Panc1 (cell line): Measurements from ENCODE around the gene DRD5.

Source experiments
- POLR2AphosphoS5 ChIP-seq: IDR thresholded peaks from 2 replicates; pipeline ENCODE4 v1.6.1; 2012; ENCODE audit warnings: mild to moderate bottlenecking, low read depth, low read length, moderate library complexity
- SIN3A ChIP-seq: IDR thresholded peaks from 2 replicates; pipeline ENCODE4 v1.6.1; 2012; ENCODE audit warnings: low read depth, mild to moderate bottlenecking, low read length, moderate library complexity, borderline replicate concordance; ENCODE audit not compliant: insufficient read depth
- TF ChIP-seq, protein P1 (sequence below): fragments of 450-650 bp; IDR thresholded peaks from 2 replicates; pipeline ENCODE4 v1.5.1; 2017; ENCODE audit warnings: mild to moderate bottlenecking
- TF ChIP-seq, protein P2 (sequence below), 2 experiments: IDR thresholded peaks; 2 replicates each; pipeline ENCODE4 v1.6.1; 2011 to 2012; ENCODE audit warnings: low read depth in 2 of 2, control low read depth in 1 of 2, low read length in 1 of 2, mild to moderate bottlenecking in 1 of 2, moderate library complexity in 1 of 2; ENCODE audit not compliant: insufficient read depth in 1 of 2

DNA sequence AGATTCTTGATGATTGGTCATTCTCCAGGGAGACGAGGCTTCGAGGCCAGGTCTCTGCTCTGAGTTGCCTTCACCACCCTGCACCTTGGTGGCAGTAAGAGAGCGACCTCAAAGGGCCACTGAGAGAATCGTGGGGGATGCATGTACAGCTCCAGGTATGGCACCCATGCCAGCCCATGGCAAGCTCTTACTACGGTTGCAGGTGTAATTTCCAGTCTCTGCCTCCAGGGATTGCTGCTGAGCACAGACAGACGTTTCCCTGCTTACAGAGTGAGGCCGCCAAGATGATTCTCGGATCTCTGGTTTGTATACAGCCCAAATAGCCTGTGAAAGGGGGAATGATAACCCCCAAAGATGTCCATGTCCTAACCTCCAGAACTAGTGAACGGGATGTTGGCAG is 16.3 kb upstream of the DRD5 start:
- TF ChIP-seq, protein P1, sequence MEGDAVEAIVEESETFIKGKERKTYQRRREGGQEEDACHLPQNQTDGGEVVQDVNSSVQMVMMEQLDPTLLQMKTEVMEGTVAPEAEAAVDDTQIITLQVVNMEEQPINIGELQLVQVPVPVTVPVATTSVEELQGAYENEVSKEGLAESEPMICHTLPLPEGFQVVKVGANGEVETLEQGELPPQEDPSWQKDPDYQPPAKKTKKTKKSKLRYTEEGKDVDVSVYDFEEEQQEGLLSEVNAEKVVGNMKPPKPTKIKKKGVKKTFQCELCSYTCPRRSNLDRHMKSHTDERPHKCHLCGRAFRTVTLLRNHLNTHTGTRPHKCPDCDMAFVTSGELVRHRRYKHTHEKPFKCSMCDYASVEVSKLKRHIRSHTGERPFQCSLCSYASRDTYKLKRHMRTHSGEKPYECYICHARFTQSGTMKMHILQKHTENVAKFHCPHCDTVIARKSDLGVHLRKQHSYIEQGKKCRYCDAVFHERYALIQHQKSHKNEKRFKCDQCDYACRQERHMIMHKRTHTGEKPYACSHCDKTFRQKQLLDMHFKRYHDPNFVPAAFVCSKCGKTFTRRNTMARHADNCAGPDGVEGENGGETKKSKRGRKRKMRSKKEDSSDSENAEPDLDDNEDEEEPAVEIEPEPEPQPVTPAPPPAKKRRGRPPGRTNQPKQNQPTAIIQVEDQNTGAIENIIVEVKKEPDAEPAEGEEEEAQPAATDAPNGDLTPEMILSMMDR, result 0 out of 2 replicates have a peak, but pooled peaks have one; percentile 17
- TF ChIP-seq POLR2AphosphoS5 (no peak), SIN3A (no peak)
- TF ChIP-seq, protein P2, sequence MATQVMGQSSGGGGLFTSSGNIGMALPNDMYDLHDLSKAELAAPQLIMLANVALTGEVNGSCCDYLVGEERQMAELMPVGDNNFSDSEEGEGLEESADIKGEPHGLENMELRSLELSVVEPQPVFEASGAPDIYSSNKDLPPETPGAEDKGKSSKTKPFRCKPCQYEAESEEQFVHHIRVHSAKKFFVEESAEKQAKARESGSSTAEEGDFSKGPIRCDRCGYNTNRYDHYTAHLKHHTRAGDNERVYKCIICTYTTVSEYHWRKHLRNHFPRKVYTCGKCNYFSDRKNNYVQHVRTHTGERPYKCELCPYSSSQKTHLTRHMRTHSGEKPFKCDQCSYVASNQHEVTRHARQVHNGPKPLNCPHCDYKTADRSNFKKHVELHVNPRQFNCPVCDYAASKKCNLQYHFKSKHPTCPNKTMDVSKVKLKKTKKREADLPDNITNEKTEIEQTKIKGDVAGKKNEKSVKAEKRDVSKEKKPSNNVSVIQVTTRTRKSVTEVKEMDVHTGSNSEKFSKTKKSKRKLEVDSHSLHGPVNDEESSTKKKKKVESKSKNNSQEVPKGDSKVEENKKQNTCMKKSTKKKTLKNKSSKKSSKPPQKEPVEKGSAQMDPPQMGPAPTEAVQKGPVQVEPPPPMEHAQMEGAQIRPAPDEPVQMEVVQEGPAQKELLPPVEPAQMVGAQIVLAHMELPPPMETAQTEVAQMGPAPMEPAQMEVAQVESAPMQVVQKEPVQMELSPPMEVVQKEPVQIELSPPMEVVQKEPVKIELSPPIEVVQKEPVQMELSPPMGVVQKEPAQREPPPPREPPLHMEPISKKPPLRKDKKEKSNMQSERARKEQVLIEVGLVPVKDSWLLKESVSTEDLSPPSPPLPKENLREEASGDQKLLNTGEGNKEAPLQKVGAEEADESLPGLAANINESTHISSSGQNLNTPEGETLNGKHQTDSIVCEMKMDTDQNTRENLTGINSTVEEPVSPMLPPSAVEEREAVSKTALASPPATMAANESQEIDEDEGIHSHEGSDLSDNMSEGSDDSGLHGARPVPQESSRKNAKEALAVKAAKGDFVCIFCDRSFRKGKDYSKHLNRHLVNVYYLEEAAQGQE (IDR thresholded peaks at IDR 0.05; ENCODE audit: insufficient read depth in 1 of 2, low read depth in 2 of 2, low read length in 1 of 2), result no peak
